Erythroblast (primary cell): ENCODE data around the gene CCNB1IP1.
"Not testable (repeated sequence)": the region's sequence is repeated elsewhere in the genome, so short reads cannot be mapped to it uniquely, and the experiment has no call there.

Source experiments
- GATA1 ChIP-seq: IDR thresholded peaks from 2 replicates; pipeline ENCODE4 v1.6.1; 2011; ENCODE audit warnings: low read depth, mild to moderate bottlenecking, control low read depth, low read length, moderate library complexity
- POLR2A ChIP-seq: IDR thresholded peaks from 2 replicates; pipeline ENCODE4 v1.6.1; 2011; ENCODE audit warnings: mild to moderate bottlenecking, low read length

DNA sequence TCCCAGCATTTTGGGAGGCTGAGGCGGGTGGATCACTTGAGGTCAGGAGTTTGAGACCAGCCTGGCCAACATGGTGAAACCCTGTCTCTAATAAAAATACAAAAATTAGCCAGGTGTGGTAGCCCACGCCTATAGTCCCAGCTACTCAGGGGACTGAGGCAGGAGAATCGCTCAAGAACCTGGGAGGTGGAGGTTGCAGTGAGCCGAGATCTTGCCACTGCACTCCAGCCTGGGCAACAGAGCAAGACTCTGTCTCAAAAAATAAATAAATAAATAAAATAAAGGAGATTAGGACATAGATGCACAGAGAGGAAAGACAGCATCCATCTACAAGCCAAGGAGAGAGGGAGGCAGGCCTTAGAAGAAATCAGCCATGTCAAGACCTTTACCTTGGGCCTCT lies 8.0 kb upstream of the CCNB1IP1 start:
- TF ChIP-seq POLR2A, GATA1: not testable (repeated sequence)
